Neural progenitor cell (in vitro differentiated cells): Measurements from ENCODE around the gene TMEM101. TPM values are rescaled to one million over a fixed set of nuclear protein-coding genes. Genes with fewer than 3 reads are reported as not detected.

ENCODE experiments used
- DNase-seq: peaks from one replicate; pipeline ENCODE4 v3.0.0-alpha.2; 2016; ENCODE audit warnings: low spot score
- H2AFZ ChIP-seq: fragments of 200-600 bp; sonication (generic); replicated peaks from 2 replicates; pipeline ENCODE4 v1.6.1; 2016; ENCODE audit warnings: antibody characterized with exemption
- H3F3A ChIP-seq: fragments of 200-600 bp; sonication (generic); 2 replicates; pipeline ENCODE4 v1.6.1; 2016; ENCODE audit warnings: antibody characterized with exemption, low read depth
- H3K27ac ChIP-seq: fragments of 200-600 bp; sonication (generic); 2 replicates; pipeline ENCODE4 v1.5.1; 2016; ENCODE audit warnings: mild to moderate bottlenecking
- H3K27me3 ChIP-seq: fragments of 200-600 bp; sonication (generic); 2 replicates; pipeline ENCODE4 v1.6.1; 2016; ENCODE audit warnings: mild to moderate bottlenecking, moderate library complexity
- H3K36me3 ChIP-seq: fragments of 200-600 bp; sonication (generic); 2 replicates; pipeline ENCODE4 v1.5.1; 2016
- H3K4me1 ChIP-seq: fragments of 200-600 bp; sonication (generic); 2 replicates; pipeline ENCODE4 v1.6.1; 2016; ENCODE audit warnings: mixed run types
- H3K4me2 ChIP-seq: fragments of 200-600 bp; sonication (generic); 2 replicates; pipeline ENCODE4 v1.6.1; 2016
- H3K4me3 ChIP-seq: fragments of 200-600 bp; sonication (generic); 2 replicates; pipeline ENCODE4 v1.5.1; 2016
- H3K79me2 ChIP-seq: fragments of 200-600 bp; sonication (generic); 2 replicates; pipeline ENCODE4 v1.6.1; 2016; ENCODE audit warnings: low read depth
- H3K9ac ChIP-seq: fragments of 200-600 bp; sonication (generic); 2 replicates; pipeline ENCODE4 v1.6.1; 2016
- H3K9me3 ChIP-seq: fragments of 200-600 bp; sonication (generic); 2 replicates; pipeline ENCODE4 v1.5.1; 2016; ENCODE audit warnings: low read depth
- H4K20me1 ChIP-seq: fragments of 200-600 bp; sonication (generic); 2 replicates; pipeline ENCODE4 v1.6.1; 2016; ENCODE audit warnings: low read depth
- H3K27ac Mint-ChIP-seq: 3 replicates; pipeline ENCODE4 v1.8.0; 2021; ENCODE audit warnings: mixed read lengths
- H3K27me3 Mint-ChIP-seq: 2 replicates; pipeline ENCODE4 v1.8.0; 2022; ENCODE audit warnings: low read depth, mild to moderate bottlenecking, inconsistent platforms, moderate library complexity, mixed read lengths; ENCODE audit not compliant: insufficient read depth
- H3K36me3 Mint-ChIP-seq: 3 replicates; pipeline ENCODE4 v1.8.0; 2021; ENCODE audit warnings: mixed read lengths
- H3K4me1 Mint-ChIP-seq: 3 replicates; pipeline ENCODE4 v1.8.0; 2021; ENCODE audit warnings: mixed read lengths
- H3K4me3 Mint-ChIP-seq: 3 replicates; pipeline ENCODE4 v1.8.0; 2021; ENCODE audit warnings: mild to moderate bottlenecking, moderate library complexity, mixed read lengths
- H3K9me3 Mint-ChIP-seq: 3 replicates; pipeline ENCODE4 v1.8.0; 2020; ENCODE audit warnings: mixed read lengths
- CTCF ChIP-seq: fragments of 200-600 bp; sonication (generic); IDR thresholded peaks from 2 replicates; pipeline ENCODE4 v1.5.1; 2017; ENCODE audit warnings: antibody characterized with exemption, mild to moderate bottlenecking
- EZH2 ChIP-seq: fragments of 200-600 bp; sonication (generic); IDR thresholded peaks from 2 replicates; pipeline ENCODE4 v1.6.1; 2017; ENCODE audit warnings: antibody characterized with exemption, mild to moderate bottlenecking, moderate library complexity
- EZH2phosphoT487 ChIP-seq: fragments of 200-600 bp; sonication (generic); IDR thresholded peaks from 2 replicates; pipeline ENCODE4 v1.6.1; 2017; ENCODE audit warnings: antibody characterized with exemption
- total RNA-seq: library from RNA; depleted of rRNA; stranded (reverse); fragments of >200 nt; gene quantifications from 2 replicates; pipeline ENCODE4 v1.2.3, GENCODE V29; 2015; ENCODE audit warnings: low replicate concordance

TMEM101 gene
- total RNA-seq, 1 donor from 2014 or later, result 33.8 TPM

DNA sequence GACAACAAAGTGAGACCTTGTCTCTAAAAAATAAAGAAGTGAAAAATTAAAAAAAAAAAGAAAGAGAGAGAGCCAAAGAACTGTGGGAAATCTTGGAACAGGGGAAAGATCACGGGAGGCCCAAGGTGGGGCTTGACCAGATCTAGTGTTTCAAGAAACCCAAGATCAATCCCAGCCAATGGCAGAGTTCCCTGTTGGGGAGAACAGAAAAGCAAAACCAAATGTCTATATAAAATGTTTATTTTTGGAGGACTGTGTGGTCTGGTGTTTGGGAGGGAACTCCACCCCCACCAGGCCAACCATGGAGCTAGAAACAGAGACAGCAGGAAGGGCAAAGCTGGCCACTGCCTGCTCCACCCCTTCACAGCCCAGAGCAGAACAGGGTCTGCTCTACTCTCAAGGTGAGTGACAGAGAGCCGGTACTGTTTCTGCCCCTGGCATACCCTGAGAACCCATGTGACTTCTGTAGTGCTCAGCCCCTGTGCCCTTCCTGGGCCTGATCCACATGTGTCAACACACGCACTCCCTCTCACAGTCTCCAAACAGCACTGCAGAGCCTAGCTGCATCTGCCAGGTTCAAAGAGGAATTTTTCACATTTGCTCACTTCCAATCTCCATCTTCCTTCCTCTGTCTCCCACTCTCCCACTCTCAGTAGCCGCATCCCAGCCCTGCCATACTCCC, 3.7 kb downstream of the TMEM101 start:
- H3K4me3 Mint-ChIP-seq, result no peak overlapping the region
- no peak overlapping the region for H3K27ac ChIP-seq
- H3K4me2 ChIP-seq, result no peak overlapping the region

DNA sequence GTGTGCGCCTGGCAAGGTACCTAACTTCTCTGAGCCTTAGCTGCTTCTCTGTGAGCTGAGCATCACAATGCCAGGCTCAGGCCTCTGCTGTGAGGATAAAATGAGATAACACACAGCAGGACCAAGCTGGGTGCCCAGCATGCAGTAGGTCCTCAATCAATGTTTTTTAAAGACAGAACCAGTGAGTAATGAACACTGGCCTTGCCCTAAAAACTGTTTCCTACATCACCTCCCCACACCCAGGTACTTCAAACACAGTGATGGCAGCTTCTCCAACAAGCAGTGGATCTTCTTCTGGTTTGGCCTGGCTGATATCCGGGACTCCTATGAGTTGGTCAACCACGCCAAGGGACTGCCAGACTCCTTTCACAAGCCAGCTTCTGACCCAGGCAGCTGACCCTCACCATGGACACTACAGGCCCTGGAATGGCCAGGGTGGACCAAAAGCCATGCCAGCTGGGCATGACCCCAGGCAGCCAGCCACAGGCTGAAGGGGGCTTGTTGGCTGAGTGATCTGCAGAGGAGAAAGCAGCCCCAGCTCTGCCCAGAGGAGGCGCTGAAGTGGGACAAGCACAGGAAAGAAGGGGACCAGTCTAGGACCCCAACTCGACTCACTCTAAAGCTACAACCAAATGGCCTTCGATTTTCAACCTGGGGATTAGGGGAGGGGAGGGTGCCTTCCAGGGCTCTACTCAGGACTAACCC, 6.4 kb downstream of the TMEM101 start:
- H3K36me3 Mint-ChIP-seq, result peaks cover 2% of the 10 kb centered on the region
- no peak overlapping the region for H3K27ac Mint-ChIP-seq
- H3K4me3 Mint-ChIP-seq, result peak overlapping the region; percentile 94
- Histone ChIP-seq H4K20me1 (peaks cover 23% of the 10 kb centered on the region), H3K4me1 (peaks cover 19% of the 10 kb centered on the region), H3K27ac (no peak overlapping the region), H3K27me3 (peaks cover 39% of the 10 kb centered on the region), H2AFZ (no peak overlapping the region), H3K4me2 (peak overlapping the region; percentile 84), H3K9me3 (no peaks in the 10 kb centered on the region), H3F3A (peaks cover 28% of the 10 kb centered on the region), H3K4me3 (no peak overlapping the region), H3K79me2 (no peaks in the 10 kb centered on the region), H3K9ac (no peak overlapping the region), H3K36me3 (no peaks in the 10 kb centered on the region)
- H3K9me3 Mint-ChIP-seq, result no peaks in the 10 kb centered on the region
- H3K27me3 Mint-ChIP-seq, result peaks cover 29% of the 10 kb centered on the region
- TF ChIP-seq EZH2 (no peak), CTCF (no peak), EZH2phosphoT487 (no peak)
- peaks cover 19% of the 10 kb centered on the region for H3K4me1 Mint-ChIP-seq
- DNase-seq, result no peak

More for the DNA sequence above, 3.7 kb downstream of the TMEM101 start:
- Histone ChIP-seq H3K27me3 (peaks cover 11% of the 10 kb centered on the region), H3K79me2 (peaks cover 9% of the 10 kb centered on the region), H3K4me1 (peaks cover 8% of the 10 kb centered on the region), H4K20me1 (peaks cover 8% of the 10 kb centered on the region), H3F3A (peaks cover 27% of the 10 kb centered on the region), H2AFZ (no peak overlapping the region), H3K4me3 (no peak overlapping the region), H3K9me3 (no peaks in the 10 kb centered on the region), H3K9ac (no peak overlapping the region), H3K36me3 (no peaks in the 10 kb centered on the region)
- H3K36me3 Mint-ChIP-seq, result peaks cover 2% of the 10 kb centered on the region
- DNase-seq, result no peak
- peaks cover 17% of the 10 kb centered on the region for H3K4me1 Mint-ChIP-seq
- H3K27me3 Mint-ChIP-seq, result peaks cover 18% of the 10 kb centered on the region
- TF ChIP-seq EZH2 (no peak), CTCF (no peak), EZH2phosphoT487 (no peak)
- H3K9me3 Mint-ChIP-seq, result no peaks in the 10 kb centered on the region
- no peak overlapping the region for H3K27ac Mint-ChIP-seq

DNA sequence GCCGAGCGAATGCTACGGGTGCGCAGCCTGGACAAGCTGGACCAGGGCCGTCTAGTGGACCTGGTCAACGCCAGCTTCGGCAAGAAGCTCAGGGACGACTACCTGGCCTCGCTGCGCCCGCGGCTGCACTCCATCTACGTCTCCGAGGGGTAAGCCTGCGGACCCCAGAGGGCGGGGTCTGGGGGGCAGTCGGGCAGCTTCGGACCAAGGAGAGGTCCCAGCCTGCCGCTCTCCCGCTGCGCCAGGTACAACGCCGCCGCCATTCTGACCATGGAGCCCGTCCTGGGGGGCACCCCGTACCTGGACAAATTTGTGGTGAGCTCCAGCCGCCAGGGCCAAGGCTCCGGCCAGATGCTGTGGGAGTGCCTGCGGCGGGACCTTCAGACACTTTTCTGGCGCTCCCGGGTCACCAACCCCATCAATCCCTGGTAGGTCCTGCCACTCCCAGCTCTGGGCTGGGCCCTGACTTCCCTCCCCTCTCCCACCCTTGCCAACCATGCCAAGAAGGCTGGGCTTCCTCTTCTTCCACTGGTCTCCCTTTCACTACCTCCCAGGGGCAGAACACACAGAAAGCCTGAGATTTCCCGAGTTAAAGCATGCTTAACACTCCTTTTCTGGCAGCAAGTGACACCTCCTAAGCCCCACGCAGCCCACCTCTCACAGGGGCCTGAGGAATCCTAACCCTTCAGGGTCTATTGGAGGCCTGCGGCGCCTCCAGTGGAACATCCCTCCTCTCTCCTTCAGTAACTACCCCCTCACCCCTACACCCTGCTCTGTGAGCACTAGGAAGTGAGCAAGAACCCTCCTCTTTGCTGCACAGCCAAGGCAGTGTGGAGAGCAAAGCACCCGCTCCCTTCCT, 7.2 kb downstream of the TMEM101 start:
- no peak for TF ChIP-seq EZH2phosphoT487
- TF ChIP-seq EZH2, result no peak
- TF ChIP-seq CTCF, result no peak

More for the DNA sequence above, 7.2 kb downstream of the TMEM101 start:
- H3K4me1 Mint-ChIP-seq, result peaks cover 19% of the 10 kb centered on the region
- H3K36me3 Mint-ChIP-seq, result peaks cover 2% of the 10 kb centered on the region
- H3K9ac ChIP-seq, result no peak overlapping the region
- H3K79me2 ChIP-seq, result no peaks in the 10 kb centered on the region
- no peak overlapping the region for H3K27ac Mint-ChIP-seq
- H3K27me3 ChIP-seq, result peaks cover 47% of the 10 kb centered on the region
- H3K4me3 Mint-ChIP-seq, result peak overlapping the region; percentile 94
- H3K27me3 Mint-ChIP-seq, result peaks cover 31% of the 10 kb centered on the region
- H3K9me3 ChIP-seq, result no peaks in the 10 kb centered on the region
- H3K4me2 ChIP-seq, result peak overlapping the region; percentile 84
- no peak overlapping the region for H3K27ac ChIP-seq
- no peak for DNase-seq
- peak overlapping the region; percentile 71 for H3K4me3 ChIP-seq
- H3F3A ChIP-seq, result peaks cover 28% of the 10 kb centered on the region
- peaks cover 23% of the 10 kb centered on the region for H4K20me1 ChIP-seq
- H3K9me3 Mint-ChIP-seq, result no peaks in the 10 kb centered on the region
- peaks cover 19% of the 10 kb centered on the region for H3K4me1 ChIP-seq
- peak overlapping the region; percentile 43 for H2AFZ ChIP-seq
- no peaks in the 10 kb centered on the region for H3K36me3 ChIP-seq
